Osteocyte (in vitro differentiated cells): Measurements from ENCODE around the gene CC2D1B. TPM values are rescaled to one million over a fixed set of nuclear protein-coding genes. Genes with fewer than 3 reads are reported as not detected.

Experiments
- DNase-seq: peaks from one replicate; pipeline ENCODE4 v3.0.0; 2021; ENCODE audit warnings: mixed read lengths; ENCODE audit not compliant: unreplicated experiment; ENCODE audit errors: extremely low spot score
- H3K27ac Mint-ChIP-seq: one replicate; pipeline ENCODE4 v1.8.0; 2021; ENCODE audit warnings: mild to moderate bottlenecking, mixed read lengths; ENCODE audit not compliant: unreplicated experiment
- H3K27me3 Mint-ChIP-seq: one replicate; pipeline ENCODE4 v1.8.0; 2021; ENCODE audit warnings: mixed read lengths; ENCODE audit not compliant: unreplicated experiment
- H3K36me3 Mint-ChIP-seq: one replicate; pipeline ENCODE4 v1.8.0; 2021; ENCODE audit warnings: mixed read lengths; ENCODE audit not compliant: unreplicated experiment
- H3K4me1 Mint-ChIP-seq: one replicate; pipeline ENCODE4 v1.8.0; 2021; ENCODE audit warnings: mixed read lengths; ENCODE audit not compliant: unreplicated experiment
- H3K4me3 Mint-ChIP-seq: one replicate; pipeline ENCODE4 v1.8.0; 2021; ENCODE audit warnings: mild to moderate bottlenecking, moderate library complexity, mixed read lengths; ENCODE audit not compliant: unreplicated experiment
- H3K9me3 Mint-ChIP-seq: one replicate; pipeline ENCODE4 v1.8.0; 2021; ENCODE audit warnings: mixed read lengths; ENCODE audit not compliant: unreplicated experiment
- CTCF ChIP-seq: fragments of 200-600 bp; sonication (generic); IDR thresholded peaks from 2 replicates; pipeline ENCODE4 v1.5.0; 2021; ENCODE audit warnings: antibody characterized with exemption, mild to moderate bottlenecking, moderate library complexity
- total RNA-seq: library from RNA; stranded (reverse); gene quantifications from 2 replicates; pipeline ENCODE4 v1.2.1, GENCODE V29; 2021

Gene CC2D1B
- total RNA-seq, 1 donor from 2014 or later: 44.0 TPM

- H3K4me1 Mint-ChIP-seq: peaks cover 24% of the 10 kb centered on the region
- no peak overlapping the region for H3K27ac Mint-ChIP-seq
- H3K9me3 Mint-ChIP-seq: no peaks in the 10 kb centered on the region
- TF ChIP-seq CTCF: no peak
- peak overlapping the region; percentile 24 for H3K4me3 Mint-ChIP-seq
- no peaks in the 10 kb centered on the region for H3K27me3 Mint-ChIP-seq
- no peak for DNase-seq
- peaks cover 4% of the 10 kb centered on the region for H3K36me3 Mint-ChIP-seq
Measured at GRCh38 chr1:52367272-52367671, 1.3 kb upstream of the CC2D1B start.

GRCh38 chr1:52366517-52366827 lies 467 bp upstream of the CC2D1B start:
- H3K27me3 Mint-ChIP-seq: no peaks in the 10 kb centered on the region
- peaks cover 24% of the 10 kb centered on the region for H3K4me1 Mint-ChIP-seq
- peak overlapping the region; percentile 93 for H3K4me3 Mint-ChIP-seq
- no peaks in the 10 kb centered on the region for H3K9me3 Mint-ChIP-seq
- no peak for DNase-seq
- H3K27ac Mint-ChIP-seq: peak overlapping the region; percentile 63
- TF ChIP-seq CTCF: no peak
- H3K36me3 Mint-ChIP-seq: peaks cover 10% of the 10 kb centered on the region

GRCh38 chr1:52365071-52365745 lies 797 bp downstream of the CC2D1B start:
- no peak for TF ChIP-seq CTCF
- H3K27me3 Mint-ChIP-seq: no peaks in the 10 kb centered on the region
- no peak for DNase-seq
- H3K27ac Mint-ChIP-seq: peak overlapping the region; percentile 98
- peaks cover 24% of the 10 kb centered on the region for H3K4me1 Mint-ChIP-seq
- H3K36me3 Mint-ChIP-seq: peaks cover 18% of the 10 kb centered on the region
- H3K9me3 Mint-ChIP-seq: no peaks in the 10 kb centered on the region
- H3K4me3 Mint-ChIP-seq: peak overlapping the region; percentile 93

GRCh38 chr1:52364235-52364839 lies 1.7 kb downstream of the CC2D1B start:
- H3K27me3 Mint-ChIP-seq: no peaks in the 10 kb centered on the region
- peak overlapping the region; percentile 93 for H3K4me3 Mint-ChIP-seq
- peak; percentile 8 for TF ChIP-seq CTCF
- peaks cover 22% of the 10 kb centered on the region for H3K36me3 Mint-ChIP-seq
- H3K4me1 Mint-ChIP-seq: peaks cover 24% of the 10 kb centered on the region
- no peak for DNase-seq
- H3K27ac Mint-ChIP-seq: peak overlapping the region; percentile 98
- no peaks in the 10 kb centered on the region for H3K9me3 Mint-ChIP-seq

- DNase-seq: no peak
Measured at GRCh38 chr1:52360595-52360968, 5.4 kb downstream of the CC2D1B start.

More at GRCh38 chr1:52360595-52360968, 5.4 kb downstream of the CC2D1B start:
- peaks cover 13% of the 10 kb centered on the region for H3K4me1 Mint-ChIP-seq
- no peaks in the 10 kb centered on the region for H3K9me3 Mint-ChIP-seq
- H3K27ac Mint-ChIP-seq: no peak overlapping the region
- TF ChIP-seq CTCF: no peak
- no peaks in the 10 kb centered on the region for H3K27me3 Mint-ChIP-seq
- peaks cover 48% of the 10 kb centered on the region for H3K36me3 Mint-ChIP-seq
- no peak overlapping the region for H3K4me3 Mint-ChIP-seq
